Daoy (cell line): Measurements from ENCODE around the gene TTLL12. TPM values are rescaled to one million over a fixed set of nuclear protein-coding genes. Genes with fewer than 3 reads are reported as not detected.

Source experiments
- DNase-seq: peaks from one replicate; pipeline ENCODE4 v3.0.0-alpha.2; 2015; ENCODE audit warnings: low read depth
- total RNA-seq: library from RNA; depleted of rRNA; stranded (reverse); fragments of >200 nt; shearing (Covaris generic); gene quantifications from 2 replicates; pipeline ENCODE4 v1.2.3, GENCODE V29; 2014; rRNA removed

The TTLL12 gene
- total RNA-seq, 1 experiment from 2014 or later = 61.1 TPM

GRCh38 chr22:43128116-43128515 lies 58.8 kb downstream of the TTLL12 start:
- DNase-seq = no peak

DNA sequence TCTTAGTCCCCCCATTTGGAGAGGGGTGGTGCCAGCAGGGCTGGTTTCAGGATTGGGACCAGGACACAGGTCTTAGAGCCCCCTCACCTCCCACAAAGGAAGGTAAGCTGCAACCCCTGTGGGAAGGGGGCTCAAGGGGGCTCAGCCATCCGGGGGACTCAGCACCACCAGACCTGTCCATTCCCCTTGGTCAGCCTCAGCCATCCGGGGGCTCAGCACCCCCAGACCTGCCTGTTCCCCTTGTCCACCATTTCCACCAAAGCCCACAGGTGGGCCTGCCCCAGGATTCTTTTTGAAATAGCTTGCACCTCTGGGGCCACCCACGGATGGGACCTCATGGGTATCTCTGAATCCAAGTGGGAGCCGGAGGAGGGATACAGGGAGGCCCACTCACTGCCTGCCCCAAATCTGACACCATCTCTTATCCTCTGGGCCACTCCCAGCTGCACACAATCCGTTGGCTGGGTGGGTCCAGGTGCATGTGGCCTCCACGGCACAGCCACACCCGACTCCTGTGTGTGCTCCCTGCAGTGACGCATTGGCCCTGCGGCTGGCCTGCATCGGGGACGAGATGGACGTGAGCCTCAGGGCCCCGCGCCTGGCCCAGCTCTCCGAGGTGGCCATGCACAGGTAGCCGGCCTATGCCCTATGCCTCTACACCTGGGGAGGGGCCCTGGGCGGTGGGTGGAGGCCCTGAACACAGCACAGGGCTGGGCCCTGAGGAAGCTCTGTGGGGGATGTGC lies 59.6 kb downstream of the TTLL12 start:
- DNase-seq = peak; percentile 55

DNA sequence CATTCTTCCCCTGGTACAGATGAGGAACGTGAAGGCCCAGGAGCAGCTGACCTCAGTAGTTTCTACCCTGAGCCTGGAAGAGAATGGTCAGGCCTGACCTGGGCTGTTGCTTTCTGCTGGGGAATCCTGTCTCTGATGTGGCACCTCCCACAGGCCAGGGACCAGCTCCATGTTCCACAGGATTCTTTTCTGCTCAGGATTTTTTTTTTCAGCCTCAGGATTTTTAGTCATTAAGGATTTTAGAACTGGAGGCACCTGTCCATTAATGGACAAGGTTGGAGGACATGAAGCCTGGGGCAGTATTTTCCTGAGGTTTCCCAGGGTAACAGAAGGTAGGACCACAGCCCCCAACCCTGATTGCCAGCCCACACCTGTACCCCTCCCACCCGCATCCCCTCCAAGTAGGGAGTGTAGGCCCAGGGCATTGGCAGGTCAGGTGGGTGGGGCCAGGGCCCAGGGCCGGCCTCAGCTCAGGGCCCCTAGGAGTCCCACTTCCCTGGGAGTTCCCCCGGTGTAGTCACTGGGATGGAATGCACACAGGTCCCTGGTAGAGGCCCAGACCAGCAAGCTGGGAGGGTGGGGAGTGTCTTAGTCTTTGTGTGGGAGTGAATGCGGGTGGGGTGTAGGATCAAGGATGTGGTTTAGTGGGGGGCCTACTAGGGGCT lies 60.3 kb downstream of the TTLL12 start:
- peak; percentile 92 for DNase-seq

DNA sequence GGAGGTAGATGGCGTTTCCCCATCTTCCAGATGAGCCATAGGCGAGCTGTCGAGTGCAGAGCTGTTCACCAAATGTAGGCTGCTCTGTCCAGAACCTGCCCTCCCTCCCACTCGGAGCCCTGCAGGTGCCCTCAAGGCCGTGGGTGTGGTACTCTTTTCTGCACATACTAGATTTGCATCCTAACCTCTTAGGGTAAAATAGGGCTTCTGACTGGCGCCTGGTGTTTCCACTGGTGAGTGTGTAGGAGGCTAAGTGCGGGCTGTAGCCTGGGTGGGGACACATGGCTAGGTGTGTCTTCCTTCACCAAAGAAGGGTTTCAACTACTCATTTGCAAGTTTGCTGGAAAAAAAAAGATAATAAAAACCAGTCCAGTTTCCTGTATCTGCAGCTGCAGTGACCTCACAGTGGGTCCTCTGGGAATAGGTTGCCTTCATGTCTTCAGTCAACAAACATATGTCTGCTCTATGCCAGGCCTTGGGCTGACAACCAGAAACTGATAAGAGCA lies 67.9 kb downstream of the TTLL12 start:
- DNase-seq = no peak

DNA sequence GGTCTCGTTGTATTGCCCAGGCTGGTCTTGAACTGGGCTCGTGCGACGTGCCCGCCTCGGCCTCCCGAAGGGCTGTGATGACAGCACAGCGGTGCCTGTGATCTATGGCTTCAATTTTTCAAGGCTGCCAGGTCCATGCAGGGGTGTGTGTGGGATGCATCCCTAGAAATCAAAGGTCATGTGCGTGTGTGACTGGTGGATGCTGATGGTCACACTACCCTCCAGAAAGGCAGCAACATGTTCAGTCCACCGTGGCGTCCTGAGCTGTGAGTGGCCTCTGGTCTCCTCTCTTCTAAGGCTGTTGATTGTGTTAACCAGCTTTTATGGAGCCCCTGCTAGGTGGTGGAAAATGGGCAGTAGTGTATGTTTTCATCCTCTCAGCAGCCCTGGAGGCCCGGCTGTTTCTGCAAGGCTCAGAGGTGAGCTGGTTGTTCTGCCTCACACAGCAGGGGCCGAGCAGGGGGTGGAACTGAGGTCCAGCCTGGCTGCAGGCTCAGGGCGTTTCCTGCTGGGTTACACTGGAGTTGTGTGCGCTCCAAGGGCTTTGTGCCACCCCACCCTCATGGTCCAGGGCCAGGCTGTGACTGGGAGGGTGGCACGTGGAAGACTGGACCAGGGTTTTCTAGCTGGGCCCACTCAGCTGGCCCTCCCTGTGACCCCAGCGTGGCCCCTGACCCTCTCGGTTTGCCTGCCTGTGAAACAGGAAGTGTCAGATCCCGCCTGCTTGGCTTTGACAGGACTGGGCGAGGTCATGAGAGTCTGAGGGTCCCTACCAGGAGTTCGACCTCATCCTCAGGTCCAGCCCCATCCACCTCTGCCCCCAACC lies 68.7 kb downstream of the TTLL12 start:
- DNase-seq = no peak

DNA sequence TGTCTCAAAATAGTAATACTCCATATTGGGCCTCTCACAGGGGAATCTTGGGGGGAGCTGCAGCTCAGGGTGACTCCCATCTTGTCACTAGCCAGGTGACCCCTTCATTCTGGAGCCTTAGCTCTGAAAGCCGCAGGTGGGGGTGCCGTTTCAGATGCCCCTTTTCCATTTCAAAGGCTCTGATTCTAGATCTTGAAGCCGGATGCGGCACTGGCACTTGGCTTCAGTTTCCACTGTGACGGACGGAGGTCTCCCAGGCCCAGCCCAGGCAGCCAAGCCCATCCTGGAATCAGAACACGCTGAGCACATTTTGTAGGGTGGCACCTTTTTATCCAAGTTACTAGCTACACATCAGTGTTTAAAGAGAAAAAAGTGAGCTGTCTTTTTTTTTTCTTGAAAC lies 70.0 kb downstream of the TTLL12 start:
- no peak for DNase-seq

Other genes starting within 250 kb of the TTLL12 start
- gene PACSIN2, start 172.0 kb downstream of the TTLL12 start, total RNA-seq = 42.4 and 47.0 TPM in 2 replicates
- 9.6 and 15.1 TPM in 2 replicates for gene TTLL1, start 97.7 kb downstream of the TTLL12 start, total RNA-seq
- gene BIK, start 76.4 kb downstream of the TTLL12 start, total RNA-seq = 11.5 and 14.4 TPM in 2 replicates
- 20.2 and 30.6 TPM in 2 replicates for gene MCAT, start 43.7 kb downstream of the TTLL12 start, total RNA-seq
- gene TSPO, start 35.6 kb downstream of the TTLL12 start, total RNA-seq = 178 and 230 TPM in 2 replicates
- 0.21 and 1.4 TPM in 2 replicates for gene SCUBE1, start 156.2 kb upstream of the TTLL12 start, total RNA-seq
- not detected in 2 replicates for gene MPPED1, start 224.9 kb upstream of the TTLL12 start, total RNA-seq